H54 (cell line): ENCODE results near the gene SCN7A.
A peak's percentile ranks its signal among the peaks of the same experiment; 100 is the strongest.

Experiments used
- DNase-seq: peaks from one replicate; pipeline ENCODE4 v3.0.0; 2011; ENCODE audit warnings: low spot score, mixed read lengths; ENCODE audit not compliant: insufficient read length
- FAIRE-seq: peaks from 3 replicates; lab custom pipeline; 2011; peaks lifted over from hg19 to GRCh38; lab: Jason Lieb, UNC
- POLR2A ChIP-seq: IDR thresholded peaks from 2 replicates; pipeline ENCODE4 v1.6.1; 2011; ENCODE audit warnings: low read depth, mild to moderate bottlenecking, low read length

SCN7A gene

GRCh38 chr2:166405569-166405926 is 88.5 kb downstream of the SCN7A start:
- DNase-seq, result no peak
- no peak for TF ChIP-seq POLR2A
- no peak for FAIRE-seq

GRCh38 chr2:166404831-166405568 is 89.0 kb downstream of the SCN7A start:
- no peak for TF ChIP-seq POLR2A
- FAIRE-seq (no peak), DNase-seq (no peak)

- DNase-seq (no peak), FAIRE-seq (no peak)
- TF ChIP-seq POLR2A, result no peak
These were observed 99.8 kb downstream of the SCN7A start for GRCh38 chr2:166394245-166394644.

- FAIRE-seq, result no peak
- DNase-seq, result no peak
- TF ChIP-seq POLR2A, result no peak
These were observed 101.0 kb downstream of the SCN7A start for GRCh38 chr2:166393008-166393407.

- FAIRE-seq, result no peak
- no peak for DNase-seq
- no peak for TF ChIP-seq POLR2A
These were observed 105.5 kb downstream of the SCN7A start for GRCh38 chr2:166388481-166389070.

GRCh38 chr2:166385313-166385712 is 108.7 kb downstream of the SCN7A start:
- DNase-seq (no peak), FAIRE-seq (no peak)
- TF ChIP-seq POLR2A, result no peak

- no peak for TF ChIP-seq POLR2A
- peak; percentile 61 for FAIRE-seq
- no peak for DNase-seq
These were observed 109.3 kb downstream of the SCN7A start for GRCh38 chr2:166384774-166385173.

GRCh38 chr2:166382448-166382847 is 111.6 kb downstream of the SCN7A start:
- TF ChIP-seq POLR2A, result no peak
- no peak for DNase-seq
- FAIRE-seq, result no peak

GRCh38 chr2:166380615-166381014 is 113.4 kb downstream of the SCN7A start:
- TF ChIP-seq POLR2A, result no peak
- FAIRE-seq (no peak), DNase-seq (no peak)

GRCh38 chr2:166376873-166377272 is 117.2 kb downstream of the SCN7A start:
- FAIRE-seq (no peak), DNase-seq (no peak)
- TF ChIP-seq POLR2A, result no peak

- no peak for DNase-seq
- TF ChIP-seq POLR2A, result no peak
- FAIRE-seq, result no peak
These were observed 117.6 kb downstream of the SCN7A start for GRCh38 chr2:166376488-166376828.

- DNase-seq (peak; percentile 68), FAIRE-seq (no peak)
- no peak for TF ChIP-seq POLR2A
These were observed 118.1 kb downstream of the SCN7A start, which contains the start of gene SCN9A for GRCh38 chr2:166375736-166376487. SCN9A (minus strand) TSS chr2:166375944; CDS start chr2:166311756, 64,188 bp downstream.

GRCh38 chr2:166375195-166375735 is 118.8 kb downstream of the SCN7A start:
- no peak for TF ChIP-seq POLR2A
- peak; percentile 0 for DNase-seq
- FAIRE-seq, result peak; percentile 70

GRCh38 chr2:166373951-166374350 is 120.1 kb downstream of the SCN7A start:
- peak; percentile 5 for DNase-seq
- peak; percentile 81 for FAIRE-seq
- TF ChIP-seq POLR2A, result no peak
